ENCODE results near the gene ANP32E.
"Not testable (repeated sequence)": the region's sequence is repeated elsewhere in the genome, so short reads cannot be mapped to it uniquely, and the experiment has no call there.

The ANP32E gene

GRCh38 chr1:150212070-150212469, 23.8 kb downstream of the ANP32E start:
- no peak for DNase-seq

- peak; percentile 23 to 65 for DNase-seq
Measured at GRCh38 chr1:150210706-150211105, 25.2 kb downstream of the ANP32E start.

- DNase-seq, result no peak
Measured at GRCh38 chr1:150210091-150210490, 25.8 kb downstream of the ANP32E start.

GRCh38 chr1:150208460-150208859, 27.5 kb downstream of the ANP32E start:
- not testable (repeated sequence) for DNase-seq

GRCh38 chr1:150207281-150207971, 28.5 kb downstream of the ANP32E start:
- DNase-seq, result no peak

GRCh38 chr1:150196417-150196816, 39.5 kb downstream of the ANP32E start:
- DNase-seq, result no peak

- no peak for DNase-seq
Measured at GRCh38 chr1:150194381-150195031, 41.4 kb downstream of the ANP32E start.

- no peak for DNase-seq
Measured at GRCh38 chr1:150192012-150192411, 43.9 kb downstream of the ANP32E start.

GRCh38 chr1:150187560-150187931, 48.4 kb downstream of the ANP32E start:
- DNase-seq, result no peak

GRCh38 chr1:150186789-150187559, 48.9 kb downstream of the ANP32E start:
- peak in 1 of 2 experiments; percentile 57 for DNase-seq

- not testable (repeated sequence) for DNase-seq
Measured at GRCh38 chr1:150186438-150186788, 49.5 kb downstream of the ANP32E start.

- DNase-seq, result no peak
Measured at GRCh38 chr1:150185481-150185880, 50.4 kb downstream of the ANP32E start.

GRCh38 chr1:150183061-150183460, 52.9 kb downstream of the ANP32E start:
- no peak for DNase-seq

- DNase-seq, result no peak
Measured at GRCh38 chr1:150182247-150182646, 53.7 kb downstream of the ANP32E start.

GRCh38 chr1:150180474-150180873, 55.4 kb downstream of the ANP32E start:
- no peak for DNase-seq

GRCh38 chr1:150179867-150180266, 56.0 kb downstream of the ANP32E start:
- DNase-seq, result no peak

- DNase-seq, result no peak
Measured at GRCh38 chr1:150178548-150178947, 57.4 kb downstream of the ANP32E start.

- DNase-seq, result no peak
Measured at GRCh38 chr1:150176593-150176992, 59.3 kb downstream of the ANP32E start.

GRCh38 chr1:150173141-150173585, 62.7 kb downstream of the ANP32E start:
- no peak for DNase-seq

- DNase-seq, result no peak
Measured at GRCh38 chr1:150171801-150172200, 64.1 kb downstream of the ANP32E start.

GRCh38 chr1:150168960-150169601, 66.8 kb downstream of the ANP32E start:
- DNase-seq, result peak; percentile 8 to 45

Measured in NCI-H524 (cell line).